Measurements from ENCODE around the gene NCK2.

GRCh38 chr2:105867587-105867986, 122.9 kb downstream of the NCK2 start:
- TF ChIP-seq CTCF (IDR thresholded peaks at IDR 0.05) (no peak), POLR2A (IDR thresholded peaks at IDR 0.05) (no peak)
